Smooth muscle cell of the brain vasculature (primary cell): ENCODE measurements around the gene MUSK.
A peak's percentile ranks its signal among the peaks of the same experiment; 100 is the strongest.
"Not testable (repeated sequence)": the region's sequence is repeated elsewhere in the genome, so short reads cannot be mapped to it uniquely, and the experiment has no call there.

Source experiments
- DNase-seq: peaks from one replicate; pipeline ENCODE4 v3.0.0-alpha.2; 2012; ENCODE audit warnings: low read depth, low spot score

Gene MUSK

GRCh38 chr9:110695846-110696245 is 27.3 kb downstream of the MUSK start:
- DNase-seq = not testable (repeated sequence)

GRCh38 chr9:110700953-110701352 is 32.4 kb downstream of the MUSK start:
- no peak for DNase-seq

- no peak for DNase-seq
Observed at GRCh38 chr9:110703669-110704068, 35.1 kb downstream of the MUSK start.

GRCh38 chr9:110707419-110707818 is 38.8 kb downstream of the MUSK start:
- no peak for DNase-seq

GRCh38 chr9:110710420-110710819 is 41.8 kb downstream of the MUSK start:
- no peak for DNase-seq

GRCh38 chr9:110712955-110713354 is 44.4 kb downstream of the MUSK start:
- no peak for DNase-seq

- DNase-seq = no peak
Observed at GRCh38 chr9:110714314-110714713, 45.7 kb downstream of the MUSK start.

- DNase-seq = peak; percentile 58
Observed at GRCh38 chr9:110728058-110728457, 59.5 kb downstream of the MUSK start.

- no peak for DNase-seq
Observed at GRCh38 chr9:110729641-110730040, 61.0 kb downstream of the MUSK start.

GRCh38 chr9:110731437-110732028 is 62.9 kb downstream of the MUSK start:
- DNase-seq = no peak

- DNase-seq = no peak
Observed at GRCh38 chr9:110738982-110739381, 70.4 kb downstream of the MUSK start.

- no peak for DNase-seq
Observed at GRCh38 chr9:110742741-110743371, 74.3 kb downstream of the MUSK start.

GRCh38 chr9:110744715-110745384 is 76.3 kb downstream of the MUSK start:
- DNase-seq = peak; percentile 97

GRCh38 chr9:110745676-110746075 is 77.1 kb downstream of the MUSK start:
- DNase-seq = no peak

GRCh38 chr9:110746211-110746930 is 77.8 kb downstream of the MUSK start:
- DNase-seq = no peak

- DNase-seq = no peak
Observed at GRCh38 chr9:110748251-110748893, 79.8 kb downstream of the MUSK start.

GRCh38 chr9:110750272-110750671 is 81.7 kb downstream of the MUSK start:
- no peak for DNase-seq

GRCh38 chr9:110751971-110752370 is 83.4 kb downstream of the MUSK start:
- DNase-seq = no peak

GRCh38 chr9:110752766-110753165 is 84.2 kb downstream of the MUSK start:
- peak; percentile 84 for DNase-seq

- no peak for DNase-seq
Observed at GRCh38 chr9:110753731-110754231, 85.2 kb downstream of the MUSK start.

GRCh38 chr9:110755179-110755578 is 86.6 kb downstream of the MUSK start:
- no peak for DNase-seq

GRCh38 chr9:110758201-110758600 is 89.6 kb downstream of the MUSK start:
- DNase-seq = no peak
